SIG-M5 treated with dmso at 0.1 percent for 504 hours (cell line): Measurements from ENCODE around the gene NT5C1A.
A peak's percentile ranks its signal among the peaks of the same experiment; 100 is the strongest.

Experiments
- DNase-seq: peaks from one replicate; lab custom pipeline; 2025; ENCODE audit not compliant: unreplicated experiment; lab: John Stamatoyannopoulos, UW

NT5C1A gene

GRCh38 chr1:39690225-39690624, 18.3 kb upstream of the NT5C1A start:
- no peak for DNase-seq

- no peak for DNase-seq
Observed at GRCh38 chr1:39689635-39690034, 17.7 kb upstream of the NT5C1A start.

GRCh38 chr1:39689214-39689613, 17.3 kb upstream of the NT5C1A start:
- DNase-seq: peak; percentile 11

- no peak for DNase-seq
Observed at GRCh38 chr1:39688706-39689105, 16.8 kb upstream of the NT5C1A start.

GRCh38 chr1:39687243-39687642, 15.3 kb upstream of the NT5C1A start:
- no peak for DNase-seq

GRCh38 chr1:39685071-39685470, 13.2 kb upstream of the NT5C1A start:
- no peak for DNase-seq

- DNase-seq: no peak
Observed at GRCh38 chr1:39684313-39684664, 12.4 kb upstream of the NT5C1A start.

- DNase-seq: no peak
Observed at GRCh38 chr1:39683591-39684312, 11.8 kb upstream of the NT5C1A start.

GRCh38 chr1:39681999-39682398, 10.1 kb upstream of the NT5C1A start:
- no peak for DNase-seq

GRCh38 chr1:39681294-39681693, 9.4 kb upstream of the NT5C1A start:
- no peak for DNase-seq

GRCh38 chr1:39680751-39681150, 8.8 kb upstream of the NT5C1A start:
- no peak for DNase-seq

- DNase-seq: no peak
Observed at GRCh38 chr1:39679821-39680220, 7.9 kb upstream of the NT5C1A start.

- DNase-seq: no peak
Observed at GRCh38 chr1:39678889-39679288, 7.0 kb upstream of the NT5C1A start.

GRCh38 chr1:39677645-39678044, 5.7 kb upstream of the NT5C1A start:
- DNase-seq: no peak

GRCh38 chr1:39676948-39677548, 5.1 kb upstream of the NT5C1A start:
- DNase-seq: no peak

- DNase-seq: no peak
Observed at GRCh38 chr1:39675220-39675619, 3.3 kb upstream of the NT5C1A start.

GRCh38 chr1:39673215-39673614, 1.3 kb upstream of the NT5C1A start:
- no peak for DNase-seq

GRCh38 chr1:39672551-39672947, 642 bp upstream of the NT5C1A start:
- no peak for DNase-seq

- DNase-seq: no peak
Observed at GRCh38 chr1:39671433-39671792, 494 bp downstream of the NT5C1A start.

- no peak for DNase-seq
Observed at GRCh38 chr1:39670689-39671088, 1.2 kb downstream of the NT5C1A start.

GRCh38 chr1:39668894-39669293, 3.0 kb downstream of the NT5C1A start:
- DNase-seq: no peak

GRCh38 chr1:39668111-39668510, 3.8 kb downstream of the NT5C1A start:
- DNase-seq: no peak

- DNase-seq: no peak
Observed at GRCh38 chr1:39666772-39667171, 5.1 kb downstream of the NT5C1A start.
